ENCODE results near the gene SCAMP4.
A peak's percentile ranks its signal among the peaks of the same experiment; 100 is the strongest.

Gene SCAMP4

DNA sequence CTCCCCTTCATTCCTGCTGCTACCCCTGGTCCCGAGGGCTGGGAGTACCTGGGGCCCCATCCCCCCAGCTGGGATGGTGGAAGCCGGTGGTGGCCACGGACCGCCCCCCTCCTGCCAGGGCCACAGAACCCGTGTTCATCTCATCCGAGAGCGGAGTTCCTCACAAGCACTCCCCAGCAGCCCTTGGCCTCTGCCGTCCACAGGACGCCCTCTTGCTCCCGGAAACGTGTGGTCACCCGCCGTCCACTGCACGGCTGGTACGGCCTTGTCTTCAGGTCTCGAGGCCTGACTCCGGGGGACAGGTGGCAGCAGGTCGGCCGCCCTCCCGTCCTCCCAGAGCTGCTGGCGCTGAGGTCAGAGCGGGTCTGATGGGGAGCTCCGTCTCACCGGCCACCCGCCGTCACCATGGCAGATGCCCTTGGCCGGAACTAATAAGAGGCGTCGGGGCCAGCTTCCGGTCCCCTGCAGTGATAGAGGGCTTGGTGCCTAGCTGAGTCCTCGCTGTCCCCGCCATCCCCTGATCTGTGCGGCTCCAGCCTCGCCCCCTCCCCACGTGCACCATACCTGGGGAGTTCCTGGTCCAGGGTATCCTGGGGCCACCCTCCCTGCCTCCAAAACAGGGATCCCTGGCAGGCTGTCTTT is 19.2 kb downstream of the SCAMP4 start:
- no peak overlapping the region for H3K4me3 ChIP-seq (ENCODE audit: severe bottlenecking)
- H3K27ac ChIP-seq (ENCODE audit: poor library complexity, severe bottlenecking) = no peak overlapping the region
- no peaks in the 10 kb centered on the region for H3K4me1 ChIP-seq (ENCODE audit: insufficient read depth, poor library complexity, severe bottlenecking)
- no peaks in the 10 kb centered on the region for H3K9me3 ChIP-seq (ENCODE audit: severe bottlenecking)
- ATAC-seq (ENCODE audit: low read depth) (no peak), DNase-seq (ENCODE audit: low spot score) (no peak)
- H3K36me3 ChIP-seq (ENCODE audit: low read depth) = peaks cover 26% of the 10 kb centered on the region
- H3K27me3 ChIP-seq (ENCODE audit: insufficient read depth, poor library complexity, severe bottlenecking) = no peaks in the 10 kb centered on the region
- TF ChIP-seq CTCF (IDR thresholded peaks at IDR 0.05; ENCODE audit: poor library complexity, severe bottlenecking) = no peak

DNA sequence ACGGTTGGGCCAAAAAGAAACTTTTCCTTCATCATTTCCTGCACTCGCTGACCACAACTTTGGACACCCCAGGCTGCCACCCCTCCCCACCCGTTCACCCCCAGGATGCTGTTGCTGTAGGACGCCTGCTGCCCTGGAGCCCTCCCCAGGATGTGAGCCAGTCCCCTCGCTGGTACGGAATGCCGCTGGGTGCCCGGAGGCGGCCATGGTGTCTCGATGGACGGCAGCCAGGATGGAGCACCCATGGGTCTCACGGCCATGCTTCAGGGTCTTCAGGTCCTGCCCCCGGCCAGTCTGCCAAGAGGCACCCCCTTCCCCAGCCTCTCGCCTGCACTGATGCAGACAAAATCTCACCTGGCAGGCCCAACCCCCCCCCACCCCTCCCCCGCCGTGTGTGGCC is 20.3 kb downstream of the SCAMP4 start:
- TF ChIP-seq CTCF (IDR thresholded peaks at IDR 0.05; ENCODE audit: poor library complexity, severe bottlenecking) = no peak
- DNase-seq (ENCODE audit: low spot score) (no peak), ATAC-seq (ENCODE audit: low read depth) (no peak)
- H3K36me3 ChIP-seq (ENCODE audit: low read depth) = peaks cover 18% of the 10 kb centered on the region
- H3K9me3 ChIP-seq (ENCODE audit: severe bottlenecking) = no peaks in the 10 kb centered on the region
- H3K27ac ChIP-seq (ENCODE audit: poor library complexity, severe bottlenecking) = no peak overlapping the region
- H3K4me3 ChIP-seq (ENCODE audit: severe bottlenecking) = no peak overlapping the region
- H3K27me3 ChIP-seq (ENCODE audit: insufficient read depth, poor library complexity, severe bottlenecking) = no peaks in the 10 kb centered on the region
- no peaks in the 10 kb centered on the region for H3K4me1 ChIP-seq (ENCODE audit: insufficient read depth, poor library complexity, severe bottlenecking)

- TF ChIP-seq CTCF (IDR thresholded peaks at IDR 0.05; ENCODE audit: poor library complexity, severe bottlenecking) = peak; percentile 85
- ATAC-seq (ENCODE audit: low read depth) (peak; percentile 81), DNase-seq (ENCODE audit: low spot score) (peak; percentile 66)
- Histone ChIP-seq H3K27ac (ENCODE audit: poor library complexity, severe bottlenecking) (no peak overlapping the region), H3K36me3 (ENCODE audit: low read depth) (0 out of 2 replicates have a peak, but pooled peaks cover 3% of the 10 kb centered on the region), H3K27me3 (ENCODE audit: insufficient read depth, poor library complexity, severe bottlenecking) (no peaks in the 10 kb centered on the region), H3K4me1 (ENCODE audit: insufficient read depth, poor library complexity, severe bottlenecking) (no peaks in the 10 kb centered on the region), H3K9me3 (ENCODE audit: severe bottlenecking) (peaks cover 3% of the 10 kb centered on the region), H3K4me3 (ENCODE audit: severe bottlenecking) (peak overlapping the region; percentile 21)
These were observed 24.0 kb downstream of the SCAMP4 start for GRCh38 chr19:1929021-1929742.

DNA sequence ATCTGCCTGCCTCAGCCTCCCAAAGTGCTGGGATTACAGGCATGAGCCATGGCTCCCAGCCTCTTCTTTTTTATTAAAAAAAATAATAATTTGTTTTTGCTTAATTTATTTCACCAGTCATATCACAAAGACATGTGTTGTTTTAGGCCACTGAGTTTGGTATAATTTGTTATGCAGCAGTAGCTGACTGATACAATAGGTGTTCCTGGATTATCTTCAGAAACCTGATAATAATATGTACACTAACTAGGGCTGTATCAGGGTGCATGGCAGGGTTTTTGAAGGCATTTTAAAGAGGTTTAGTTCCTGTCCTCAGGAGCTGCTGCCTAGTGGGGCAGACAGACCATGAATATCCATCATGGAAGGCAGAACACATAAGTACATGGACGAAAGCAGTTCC is 26.2 kb downstream of the SCAMP4 start:
- no peak for ATAC-seq (ENCODE audit: low read depth)
- no peak for DNase-seq (ENCODE audit: low spot score)

More for the DNA sequence above, 26.2 kb downstream of the SCAMP4 start:
- Histone ChIP-seq H3K36me3 (ENCODE audit: low read depth) (no peaks in the 10 kb centered on the region), H3K4me3 (ENCODE audit: severe bottlenecking) (no peak overlapping the region), H3K27ac (ENCODE audit: poor library complexity, severe bottlenecking) (no peak overlapping the region), H3K4me1 (ENCODE audit: insufficient read depth, poor library complexity, severe bottlenecking) (no peaks in the 10 kb centered on the region), H3K27me3 (ENCODE audit: insufficient read depth, poor library complexity, severe bottlenecking) (no peaks in the 10 kb centered on the region), H3K9me3 (ENCODE audit: severe bottlenecking) (peaks cover 3% of the 10 kb centered on the region)
- no peak for TF ChIP-seq CTCF (IDR thresholded peaks at IDR 0.05; ENCODE audit: poor library complexity, severe bottlenecking)
